Caki2 (cell line): ENCODE results near the gene TRIM66. TPM values are rescaled to one million over a fixed set of nuclear protein-coding genes. Genes with fewer than 3 reads are reported as not detected.
A peak's percentile ranks its signal among the peaks of the same experiment; 100 is the strongest.

Source experiments
- DNase-seq: peaks from one replicate; pipeline ENCODE4 v3.0.0-alpha.2; 2015; ENCODE audit warnings: low read depth
- in situ Hi-C: cut with HindIII; loops from 2 replicates; pipeline ENCODE4 v1.10.0; 2016; ENCODE audit warnings: low sequenced_read_pairs, low pct_unique_long_range_greater_than_20kb, mixed read lengths
- total RNA-seq: library from RNA; depleted of rRNA; stranded (reverse); fragments of >200 nt; shearing (Covaris generic); gene quantifications from 2 replicates; pipeline ENCODE4 v1.2.3, GENCODE V29; 2014; ENCODE audit warnings: low replicate concordance; rRNA removed

Gene TRIM66, protein sequence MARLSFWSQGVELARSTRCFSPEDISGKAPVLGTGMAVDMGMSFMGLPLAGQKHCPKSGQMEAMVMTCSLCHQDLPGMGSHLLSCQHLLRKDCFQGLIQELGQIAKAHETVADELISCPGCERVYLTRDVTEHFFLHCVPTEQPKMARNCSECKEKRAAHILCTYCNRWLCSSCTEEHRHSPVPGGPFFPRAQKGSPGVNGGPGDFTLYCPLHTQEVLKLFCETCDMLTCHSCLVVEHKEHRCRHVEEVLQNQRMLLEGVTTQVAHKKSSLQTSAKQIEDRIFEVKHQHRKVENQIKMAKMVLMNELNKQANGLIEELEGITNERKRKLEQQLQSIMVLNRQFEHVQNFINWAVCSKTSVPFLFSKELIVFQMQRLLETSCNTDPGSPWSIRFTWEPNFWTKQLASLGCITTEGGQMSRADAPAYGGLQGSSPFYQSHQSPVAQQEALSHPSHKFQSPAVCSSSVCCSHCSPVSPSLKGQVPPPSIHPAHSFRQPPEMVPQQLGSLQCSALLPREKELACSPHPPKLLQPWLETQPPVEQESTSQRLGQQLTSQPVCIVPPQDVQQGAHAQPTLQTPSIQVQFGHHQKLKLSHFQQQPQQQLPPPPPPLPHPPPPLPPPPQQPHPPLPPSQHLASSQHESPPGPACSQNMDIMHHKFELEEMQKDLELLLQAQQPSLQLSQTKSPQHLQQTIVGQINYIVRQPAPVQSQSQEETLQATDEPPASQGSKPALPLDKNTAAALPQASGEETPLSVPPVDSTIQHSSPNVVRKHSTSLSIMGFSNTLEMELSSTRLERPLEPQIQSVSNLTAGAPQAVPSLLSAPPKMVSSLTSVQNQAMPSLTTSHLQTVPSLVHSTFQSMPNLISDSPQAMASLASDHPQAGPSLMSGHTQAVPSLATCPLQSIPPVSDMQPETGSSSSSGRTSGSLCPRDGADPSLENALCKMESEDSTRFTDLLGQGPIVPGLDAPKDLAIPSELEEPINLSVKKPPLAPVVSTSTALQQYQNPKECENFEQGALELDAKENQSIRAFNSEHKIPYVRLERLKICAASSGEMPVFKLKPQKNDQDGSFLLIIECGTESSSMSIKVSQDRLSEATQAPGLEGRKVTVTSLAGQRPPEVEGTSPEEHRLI (N-terminal part only)
- total RNA-seq, result 0.27 and 2.9 TPM in 2 replicates

DNA sequence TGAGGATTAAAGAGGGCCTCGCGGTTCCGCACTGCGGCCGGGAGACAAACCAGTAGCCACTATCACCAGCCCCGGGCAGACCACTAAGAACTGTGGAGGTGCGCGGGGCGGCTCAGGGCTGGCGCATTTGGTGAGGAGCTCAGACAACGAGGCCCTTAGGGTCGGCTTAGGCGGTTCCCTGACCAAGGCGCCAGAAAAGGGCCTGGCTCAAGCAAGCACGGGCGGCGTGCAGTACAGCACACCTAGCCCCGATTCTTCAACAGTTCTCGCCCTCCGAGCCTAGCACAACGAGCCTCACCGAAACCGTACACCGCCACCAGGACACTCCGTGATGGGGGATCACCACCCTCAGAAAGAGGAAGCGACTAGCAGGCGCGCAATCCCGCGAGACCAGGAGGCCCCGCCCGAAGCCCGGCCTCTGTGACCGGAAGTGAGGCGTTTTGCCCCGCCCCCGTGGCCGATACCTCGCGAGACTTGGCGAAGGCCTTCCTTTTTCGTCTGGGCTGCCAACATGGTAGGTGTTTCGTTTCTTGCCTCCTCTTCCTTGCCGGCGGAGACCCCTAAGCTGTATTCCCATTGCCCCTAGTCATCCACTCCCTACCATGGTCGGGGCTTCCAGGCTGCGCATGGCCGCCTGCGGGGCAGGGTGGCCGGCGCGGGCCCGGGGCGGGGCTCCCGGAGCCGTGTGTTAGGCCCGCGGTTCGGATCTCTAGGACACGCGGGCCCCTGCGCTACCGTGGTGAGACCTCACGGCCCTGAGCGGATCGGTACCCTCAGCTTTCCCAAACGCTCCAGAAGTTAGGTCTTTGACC, at the start of gene TRIM66, which contains the start of gene RPL27A:
Gene TRIM66 (minus strand): TSS at position 363 of the 812 bp plus-strand sequence. CDS start 10,391 bp downstream, outside the sequence.
Gene RPL27A (plus strand): TSS at position 490 of the 812 bp plus-strand sequence. CDS start 22 bp downstream, at position 512.
- in situ Hi-C loops, result no loop called here

DNA sequence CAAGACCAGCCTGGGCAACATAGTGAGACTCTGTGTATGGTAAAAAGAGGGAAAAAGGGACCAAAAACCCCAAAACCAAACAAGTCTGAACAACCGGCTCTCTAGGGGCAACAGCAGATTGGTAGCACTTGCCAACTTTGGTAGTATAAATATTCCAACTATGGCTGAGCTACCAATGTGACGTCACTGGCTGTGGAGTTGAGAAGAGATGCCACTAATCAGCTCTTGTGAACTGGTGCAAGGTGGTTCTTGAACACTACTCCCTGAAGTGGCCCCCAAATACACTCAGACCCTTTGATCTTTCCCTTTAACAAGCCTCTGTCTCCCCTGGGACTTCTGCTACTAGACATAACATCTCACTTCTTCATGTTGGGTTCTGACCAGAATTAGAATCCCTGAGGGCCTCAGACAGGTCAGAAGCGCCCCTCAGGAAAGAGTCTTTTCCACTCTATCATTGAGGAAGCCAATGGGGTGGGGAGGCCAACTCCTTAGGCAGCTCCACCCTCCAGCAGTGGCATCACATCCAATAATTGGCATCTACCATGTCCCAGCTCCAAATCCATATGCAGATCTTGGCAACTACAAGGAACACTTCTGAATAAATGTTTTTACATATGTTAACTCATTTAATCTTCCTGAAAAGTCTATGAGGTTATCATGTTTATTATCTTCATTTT, 49.3 kb upstream of the TRIM66 start:
- DNase-seq, result no peak
- in situ Hi-C loops, result no loop called here

More for the DNA sequence above, at the start of gene TRIM66, which contains the start of gene RPL27A:
- DNase-seq, result peak; percentile 90

DNA sequence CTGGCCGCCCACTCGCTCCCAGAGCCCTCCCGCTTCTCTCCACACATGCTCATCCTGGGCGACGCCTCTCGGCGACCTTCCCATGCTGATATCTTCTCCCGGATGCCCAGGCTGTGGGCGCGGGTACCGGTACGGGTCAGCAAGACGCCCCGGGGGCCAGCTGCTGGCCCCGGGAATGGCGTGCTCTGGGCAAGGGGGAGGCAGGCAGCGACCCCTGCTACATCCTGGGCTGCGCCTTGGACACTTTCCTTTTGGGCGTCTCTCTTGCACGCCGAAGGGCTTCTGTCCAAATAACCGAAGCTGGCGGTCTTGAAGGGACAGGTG, 48.2 kb upstream of the TRIM66 start:
- DNase-seq, result no peak
- in situ Hi-C loops, result no loop called here

DNA sequence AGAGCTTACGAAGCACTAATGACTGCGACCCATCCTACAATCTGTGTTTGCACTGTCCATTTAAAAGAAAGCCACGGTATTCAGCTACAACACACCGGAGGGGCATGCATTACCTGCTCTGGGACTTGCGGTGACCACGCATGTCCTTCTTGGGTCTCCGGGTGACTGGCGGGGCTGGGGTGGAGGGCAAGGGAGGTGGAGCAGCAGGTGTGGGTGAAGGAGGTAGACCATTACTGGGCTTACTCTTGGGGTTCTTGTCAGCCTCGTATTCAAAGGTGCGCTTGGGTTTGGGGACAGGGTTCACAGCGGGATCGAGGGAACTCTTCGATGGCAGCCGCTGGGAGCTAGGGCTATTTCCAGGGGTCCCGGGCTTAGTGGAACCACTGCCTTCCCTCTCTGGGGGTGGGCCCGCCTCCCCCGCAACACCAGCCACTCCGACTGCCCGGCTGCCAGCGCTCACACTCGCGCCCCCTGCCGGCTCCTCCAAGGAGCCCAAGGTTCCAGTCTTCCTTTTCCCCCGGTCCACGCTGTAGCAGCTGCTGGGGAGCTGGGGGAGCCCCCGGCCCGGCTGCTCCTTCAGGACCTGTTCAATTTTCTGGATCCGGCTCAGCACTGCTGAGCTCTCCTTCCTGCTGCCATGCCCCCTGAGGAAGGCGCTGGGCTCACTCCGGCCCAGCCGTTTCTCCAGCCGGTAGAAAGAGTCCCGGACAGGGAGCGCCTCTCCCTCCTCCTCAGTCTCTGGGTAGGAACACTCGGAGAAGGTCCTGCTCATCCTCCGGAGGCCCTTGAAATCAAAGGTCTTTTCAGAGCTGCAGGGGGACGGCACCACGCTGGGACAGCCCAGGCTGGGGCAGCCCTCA, 47.6 kb upstream of the TRIM66 start:
- in situ Hi-C loops, result no loop called here
- DNase-seq, result no peak

DNA sequence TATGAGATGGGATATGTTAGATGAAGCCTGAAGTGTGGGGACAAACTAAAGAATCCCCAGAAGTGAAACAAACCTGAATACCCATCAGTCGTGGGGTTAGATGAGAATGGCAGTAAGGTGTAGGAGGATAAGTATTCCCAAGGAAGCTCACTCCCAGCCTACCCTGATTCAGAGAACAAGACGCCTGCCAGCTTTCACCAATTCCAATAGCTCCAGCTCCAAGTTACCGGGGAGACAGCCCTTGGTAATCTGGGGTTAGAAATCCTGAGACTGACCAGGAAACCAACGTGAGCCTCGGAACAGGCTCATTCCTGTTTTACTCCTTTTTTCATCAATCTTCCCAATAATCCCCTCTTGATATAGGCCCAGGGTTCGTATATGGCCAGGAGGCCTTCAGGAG, 46.6 kb upstream of the TRIM66 start:
- DNase-seq, result no peak
- in situ Hi-C loops, result no loop called here

DNA sequence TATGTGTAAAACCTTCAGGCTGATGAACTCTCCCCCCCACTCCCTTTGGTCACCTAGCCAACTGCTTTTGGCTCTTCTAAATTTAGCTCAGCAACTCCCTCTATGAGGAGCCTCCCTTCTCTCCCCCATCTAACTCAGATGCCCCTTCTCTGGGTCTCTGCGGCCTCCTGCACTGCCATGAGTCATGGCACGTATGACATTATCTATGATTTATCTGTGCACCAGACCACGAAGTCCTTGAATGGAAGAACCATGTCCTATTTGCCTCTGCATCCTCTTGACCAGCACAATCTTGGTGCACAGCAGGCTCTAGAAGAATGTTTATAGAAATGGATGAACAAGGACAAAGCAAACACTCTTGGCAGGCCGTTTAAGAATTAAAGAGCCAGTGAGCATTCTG, 46.1 kb upstream of the TRIM66 start:
- DNase-seq, result peak; percentile 39
- in situ Hi-C loops, result no loop called here

DNA sequence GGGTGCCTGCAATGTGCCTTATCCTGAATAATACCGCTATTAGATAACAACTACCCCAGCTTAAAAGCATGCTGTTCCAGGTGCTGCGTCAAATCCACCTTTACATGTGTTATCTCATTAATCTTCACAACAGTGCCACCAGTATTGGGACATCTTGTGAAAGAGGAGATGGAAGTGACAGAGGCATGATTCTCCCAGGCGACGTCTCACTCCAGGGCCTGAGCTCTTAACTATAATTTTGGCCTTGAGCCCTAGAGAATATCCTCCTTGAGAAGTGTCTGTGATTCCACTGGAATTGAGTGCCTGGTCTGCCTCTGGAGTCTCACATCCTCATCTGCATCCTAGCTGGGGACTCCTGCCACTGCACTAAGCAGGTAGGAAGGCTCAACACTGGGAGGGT, 43.9 kb upstream of the TRIM66 start:
- DNase-seq, result no peak
- in situ Hi-C loops, result no loop called here

DNA sequence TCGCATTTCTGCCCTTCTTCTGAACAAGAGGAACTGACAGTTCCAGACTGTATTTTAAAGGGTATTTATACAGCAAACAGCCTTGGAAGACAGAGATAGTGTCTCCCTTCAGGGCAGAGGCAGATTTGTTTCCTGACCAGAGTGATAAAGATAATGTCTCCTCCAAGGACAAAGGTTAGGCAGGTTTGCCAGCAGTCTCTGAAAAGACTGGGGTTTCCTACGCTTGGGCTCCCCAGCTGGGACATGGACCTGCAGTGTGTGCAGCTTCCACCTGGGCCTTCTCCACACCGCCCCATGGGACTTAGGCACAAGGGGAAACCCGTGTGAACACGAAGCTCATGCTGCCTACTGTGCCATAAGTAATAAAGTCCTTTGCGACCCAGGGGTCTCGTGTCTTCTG, 42.2 kb upstream of the TRIM66 start:
- DNase-seq, result no peak
- in situ Hi-C loops, result no loop called here

DNA sequence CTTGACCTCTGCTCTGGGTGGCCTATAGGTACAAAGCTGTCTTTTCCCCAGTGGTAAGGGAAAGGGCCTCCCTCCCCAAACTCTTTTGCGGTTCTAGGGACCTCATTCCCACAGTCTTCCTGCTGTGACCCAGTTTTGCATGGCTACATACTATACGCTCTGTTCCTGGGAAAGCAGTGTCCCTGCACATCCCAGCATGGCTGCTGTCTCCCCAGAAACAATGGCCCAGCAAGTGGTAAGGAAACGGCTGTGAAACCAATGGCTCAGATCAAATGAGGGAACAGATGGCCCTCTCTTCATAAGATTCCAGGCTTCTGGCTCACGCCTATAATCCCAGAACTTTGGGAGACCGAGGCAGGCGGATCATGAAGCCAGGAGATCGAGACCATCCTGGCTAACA, 41.2 kb upstream of the TRIM66 start:
- in situ Hi-C loops, result no loop called here
- no peak for DNase-seq

DNA sequence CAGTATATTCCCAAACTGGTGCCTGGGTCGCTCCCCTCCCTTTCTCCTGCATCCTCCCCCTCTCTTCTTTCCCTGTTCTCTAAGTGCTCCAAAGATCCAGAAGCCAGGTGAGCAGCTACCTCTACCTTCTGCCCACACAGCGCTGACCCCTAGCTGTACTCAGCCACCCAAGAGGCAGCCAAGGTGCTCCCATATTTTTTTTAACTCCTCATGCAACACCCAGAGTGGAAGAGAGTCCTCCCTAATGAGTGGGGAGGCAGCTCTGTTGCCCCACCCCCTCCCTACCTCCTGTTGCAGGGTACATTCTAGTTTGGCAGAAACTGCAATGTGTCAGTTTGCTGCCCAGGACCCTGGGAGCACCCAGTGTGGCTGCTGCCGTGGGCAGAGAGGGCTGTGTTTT, 40.3 kb upstream of the TRIM66 start:
- in situ Hi-C loops, result no loop called here
- DNase-seq, result no peak

DNA sequence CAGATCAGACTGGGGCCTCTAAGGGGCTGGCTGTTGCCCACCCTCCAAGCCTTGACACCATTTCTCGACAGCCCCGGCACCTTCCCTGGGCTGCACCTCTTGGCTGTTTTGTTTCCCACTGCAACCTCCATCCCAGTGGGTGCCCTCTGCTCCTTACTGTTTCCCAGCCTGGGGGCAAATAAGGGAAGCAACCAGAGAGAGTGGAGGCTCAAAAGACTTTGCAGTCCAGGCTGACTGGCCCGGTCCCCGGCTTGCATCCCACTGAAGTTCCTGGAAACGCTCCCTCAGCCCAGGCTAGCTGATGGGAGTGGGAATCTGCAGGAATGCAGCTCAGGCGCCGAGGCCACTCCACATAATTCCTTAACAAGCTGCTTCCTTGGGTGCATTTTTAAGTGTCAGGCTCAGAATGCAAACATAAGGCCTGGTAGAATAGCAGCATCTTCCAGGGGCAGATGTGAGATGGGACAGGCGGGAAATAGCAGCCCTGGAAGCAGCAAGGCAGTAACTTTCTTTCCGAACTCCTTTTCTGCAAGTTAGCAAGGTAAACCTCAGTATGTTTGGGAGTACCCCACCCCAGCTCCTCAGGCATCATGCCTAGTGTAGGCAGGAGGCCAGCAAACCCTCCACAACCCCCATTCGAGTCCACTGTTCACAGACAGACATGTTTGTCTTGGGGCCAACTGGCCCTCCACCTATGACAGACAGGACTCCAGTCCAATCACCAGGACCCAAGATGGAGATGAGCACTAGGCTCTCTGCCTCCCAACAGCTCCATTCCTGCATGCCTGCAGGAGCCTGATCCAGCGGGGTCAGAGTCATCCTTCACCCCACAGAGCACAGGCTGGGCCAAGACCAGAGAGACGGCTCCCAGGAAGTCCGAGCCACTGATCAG, 39.4 kb upstream of the TRIM66 start:
- in situ Hi-C loops, result no loop called here
- no peak for DNase-seq

DNA sequence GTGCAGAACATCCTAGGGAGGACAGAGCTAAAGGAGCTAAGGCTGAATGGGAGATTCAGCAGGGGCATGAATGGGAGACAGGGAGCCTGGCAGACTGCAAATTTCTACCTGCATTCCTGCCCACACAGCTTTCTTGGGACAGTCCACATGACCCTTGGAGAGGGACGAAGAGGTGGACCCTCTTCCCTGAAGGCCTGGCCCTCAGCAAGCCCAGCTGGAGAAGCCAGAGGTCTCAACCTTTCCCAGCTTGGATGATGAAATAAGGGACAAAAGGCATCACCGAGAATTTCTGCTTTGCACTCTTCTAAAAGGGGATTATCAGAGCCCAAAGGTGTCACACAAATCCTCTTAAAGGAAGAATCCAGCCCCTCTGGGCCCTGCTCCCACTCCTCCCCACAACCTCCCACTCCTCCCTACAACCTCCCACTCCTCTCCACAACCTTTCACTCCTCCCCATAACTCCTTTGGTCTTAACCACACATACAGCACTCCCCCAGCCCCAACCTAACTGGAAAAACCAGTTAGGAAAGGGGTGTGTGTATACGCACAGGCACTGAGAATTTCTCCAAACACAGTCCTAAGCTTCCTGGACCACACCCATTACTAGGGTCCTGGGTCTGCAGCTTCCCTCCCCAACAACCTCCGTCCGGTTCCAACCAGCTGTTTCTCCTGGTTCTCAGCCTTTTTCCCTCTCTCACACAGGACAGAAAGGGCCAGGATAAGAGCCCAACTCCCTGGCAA, 38.6 kb upstream of the TRIM66 start:
- in situ Hi-C loops, result no loop called here
- no peak for DNase-seq

DNA sequence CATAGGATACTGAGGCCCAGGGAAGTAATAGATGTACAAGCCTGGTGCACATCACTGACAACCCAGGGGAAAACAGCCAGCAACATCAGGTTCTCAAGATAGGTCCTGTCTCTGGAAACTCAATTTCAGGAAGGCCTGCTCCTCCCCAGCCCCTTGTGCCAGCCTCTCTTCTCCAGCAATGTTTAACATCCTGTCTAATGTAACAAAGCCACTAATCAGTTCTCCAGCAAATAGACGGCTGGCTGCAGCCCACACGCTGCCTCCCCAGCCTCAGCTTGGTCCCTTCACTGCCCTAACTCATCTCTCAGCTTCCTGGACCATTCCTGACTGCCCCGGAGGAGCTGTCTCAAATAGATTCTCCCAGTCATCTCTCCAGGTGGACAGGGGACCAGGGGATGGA, 37.9 kb upstream of the TRIM66 start:
- in situ Hi-C loops, result no loop called here
- DNase-seq, result no peak

DNA sequence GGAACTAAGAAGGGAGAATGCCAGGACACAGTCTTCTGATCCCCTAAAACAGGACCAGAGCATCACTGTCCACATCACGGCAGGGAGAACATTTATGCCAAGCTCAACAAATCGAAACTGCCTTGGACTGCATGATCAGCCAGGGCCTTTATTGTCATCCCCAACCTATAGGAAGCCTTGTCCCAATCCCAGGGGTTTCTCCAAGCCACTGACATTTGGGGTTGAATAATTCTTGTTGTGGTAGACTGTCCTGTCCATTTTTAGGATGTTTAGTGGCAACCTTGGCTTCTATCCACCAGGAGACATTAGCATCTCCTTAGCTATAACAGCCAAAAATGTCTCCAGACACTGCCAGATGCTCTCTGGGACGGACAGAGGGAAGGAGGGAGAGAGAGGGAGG, 37.3 kb upstream of the TRIM66 start:
- in situ Hi-C loops, result no loop called here

DNA sequence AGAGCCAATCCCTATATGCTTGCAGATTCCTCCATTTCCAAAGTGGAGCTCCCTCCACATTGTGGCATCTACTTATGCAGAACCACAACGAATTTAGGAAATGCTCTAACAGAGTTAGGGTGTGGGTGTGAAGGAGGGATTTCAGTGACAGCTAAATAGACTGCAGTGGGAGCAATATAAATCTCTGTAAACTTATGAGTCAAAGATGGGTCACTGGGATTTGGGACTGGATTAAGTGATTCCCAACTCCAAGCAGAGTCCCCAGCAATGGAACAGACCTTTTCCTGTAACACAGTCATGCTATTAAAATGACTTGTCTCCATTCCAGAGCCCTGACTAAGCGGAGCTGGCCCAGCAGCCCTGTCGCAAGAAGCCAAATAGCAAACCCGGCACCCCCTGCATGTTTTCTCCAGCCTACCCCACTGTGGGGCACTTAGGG, 36.8 kb upstream of the TRIM66 start:
- DNase-seq, result peak; percentile 31
- in situ Hi-C loops, result no loop called here

More for the DNA sequence above, 37.3 kb upstream of the TRIM66 start:
- DNase-seq, result no peak
